LNCaP clone FGC (cell line): ENCODE data around the gene ZBTB20.

Experiments
- DNase-seq: peaks from one replicate; pipeline ENCODE4 v3.0.0-alpha.2; 2011; ENCODE audit warnings: low read depth
- H3K4me3 ChIP-seq: 2 replicates; pipeline ENCODE4 v1.5.1; 2011; ENCODE audit warnings: mild to moderate bottlenecking, low read depth, low read length, control low read depth
- TF ChIP-seq, protein P1 (sequence below): IDR thresholded peaks from 2 replicates; pipeline ENCODE4 v1.5.1; 2012; ENCODE audit warnings: mild to moderate bottlenecking; ENCODE audit not compliant: control insufficient read depth, insufficient read depth; ENCODE audit errors: extremely low read depth

ZBTB20 gene

DNA sequence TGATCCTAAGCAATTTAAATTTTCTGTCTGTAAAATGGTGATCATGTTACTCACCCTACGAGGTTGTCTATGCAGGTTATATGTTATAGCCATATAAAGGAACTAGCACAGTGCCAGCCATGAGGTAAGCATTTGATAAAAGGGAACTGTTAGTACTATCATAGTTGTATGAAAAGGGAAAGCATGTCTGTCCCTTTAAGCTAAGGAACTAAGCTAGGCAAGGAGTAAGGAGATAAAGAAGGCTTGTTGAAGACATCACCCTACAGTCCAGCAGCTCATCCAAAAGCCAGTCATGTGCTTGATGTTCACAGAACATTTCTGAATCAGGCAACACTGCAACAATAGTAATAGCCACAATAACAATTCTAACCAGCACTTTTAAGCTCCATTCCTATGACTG lies 243.9 kb downstream of the ZBTB20 start:
- TF ChIP-seq, protein P1, sequence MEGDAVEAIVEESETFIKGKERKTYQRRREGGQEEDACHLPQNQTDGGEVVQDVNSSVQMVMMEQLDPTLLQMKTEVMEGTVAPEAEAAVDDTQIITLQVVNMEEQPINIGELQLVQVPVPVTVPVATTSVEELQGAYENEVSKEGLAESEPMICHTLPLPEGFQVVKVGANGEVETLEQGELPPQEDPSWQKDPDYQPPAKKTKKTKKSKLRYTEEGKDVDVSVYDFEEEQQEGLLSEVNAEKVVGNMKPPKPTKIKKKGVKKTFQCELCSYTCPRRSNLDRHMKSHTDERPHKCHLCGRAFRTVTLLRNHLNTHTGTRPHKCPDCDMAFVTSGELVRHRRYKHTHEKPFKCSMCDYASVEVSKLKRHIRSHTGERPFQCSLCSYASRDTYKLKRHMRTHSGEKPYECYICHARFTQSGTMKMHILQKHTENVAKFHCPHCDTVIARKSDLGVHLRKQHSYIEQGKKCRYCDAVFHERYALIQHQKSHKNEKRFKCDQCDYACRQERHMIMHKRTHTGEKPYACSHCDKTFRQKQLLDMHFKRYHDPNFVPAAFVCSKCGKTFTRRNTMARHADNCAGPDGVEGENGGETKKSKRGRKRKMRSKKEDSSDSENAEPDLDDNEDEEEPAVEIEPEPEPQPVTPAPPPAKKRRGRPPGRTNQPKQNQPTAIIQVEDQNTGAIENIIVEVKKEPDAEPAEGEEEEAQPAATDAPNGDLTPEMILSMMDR: no peak
- no peak for DNase-seq
- no peak overlapping the region for H3K4me3 ChIP-seq

DNA sequence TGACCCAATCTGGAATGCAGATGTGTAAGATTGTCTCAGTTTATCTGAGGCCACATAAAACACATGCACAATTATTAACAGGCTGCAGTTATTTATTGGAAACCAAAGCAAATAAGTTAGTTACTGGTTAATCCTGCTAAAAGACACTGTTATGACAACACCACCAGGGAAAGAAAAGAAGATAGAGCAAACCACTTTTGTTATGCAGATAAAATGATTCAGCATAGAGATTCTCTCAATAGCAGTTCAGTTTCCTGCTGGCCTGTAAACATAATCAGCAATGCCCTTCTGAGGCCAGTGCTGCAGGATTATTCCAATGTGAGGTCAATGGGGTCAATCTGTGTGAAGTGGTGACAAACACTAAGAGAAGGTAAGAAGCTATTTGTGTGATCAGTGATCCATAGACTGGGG lies 244.4 kb downstream of the ZBTB20 start:
- H3K4me3 ChIP-seq: no peak overlapping the region
- no peak for DNase-seq

DNA sequence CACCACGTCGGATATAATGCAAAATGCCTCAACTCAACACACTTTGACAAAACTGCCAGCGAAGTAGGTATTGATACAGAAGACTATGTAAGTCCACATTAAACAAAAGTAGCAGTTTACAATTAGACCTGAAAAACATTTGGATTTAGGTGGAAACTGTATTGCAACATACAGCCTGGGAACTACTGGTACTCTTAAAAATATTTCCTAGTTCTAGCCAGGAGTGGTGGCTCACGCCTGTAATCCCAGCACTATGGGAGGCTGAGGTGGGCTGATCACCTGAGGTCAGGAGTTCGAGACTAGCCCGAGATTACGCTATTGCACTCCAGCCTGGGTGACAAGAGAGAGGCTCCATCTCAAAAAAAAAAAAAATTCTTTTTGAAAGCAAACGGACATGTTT lies 246.2 kb downstream of the ZBTB20 start:
- no peak for DNase-seq
- H3K4me3 ChIP-seq: no peak overlapping the region; the same call in 1 of the 2 replicates
- TF ChIP-seq, protein P1: no peak

More for the DNA sequence above, 244.4 kb downstream of the ZBTB20 start:
- TF ChIP-seq, protein P1: no peak

DNA sequence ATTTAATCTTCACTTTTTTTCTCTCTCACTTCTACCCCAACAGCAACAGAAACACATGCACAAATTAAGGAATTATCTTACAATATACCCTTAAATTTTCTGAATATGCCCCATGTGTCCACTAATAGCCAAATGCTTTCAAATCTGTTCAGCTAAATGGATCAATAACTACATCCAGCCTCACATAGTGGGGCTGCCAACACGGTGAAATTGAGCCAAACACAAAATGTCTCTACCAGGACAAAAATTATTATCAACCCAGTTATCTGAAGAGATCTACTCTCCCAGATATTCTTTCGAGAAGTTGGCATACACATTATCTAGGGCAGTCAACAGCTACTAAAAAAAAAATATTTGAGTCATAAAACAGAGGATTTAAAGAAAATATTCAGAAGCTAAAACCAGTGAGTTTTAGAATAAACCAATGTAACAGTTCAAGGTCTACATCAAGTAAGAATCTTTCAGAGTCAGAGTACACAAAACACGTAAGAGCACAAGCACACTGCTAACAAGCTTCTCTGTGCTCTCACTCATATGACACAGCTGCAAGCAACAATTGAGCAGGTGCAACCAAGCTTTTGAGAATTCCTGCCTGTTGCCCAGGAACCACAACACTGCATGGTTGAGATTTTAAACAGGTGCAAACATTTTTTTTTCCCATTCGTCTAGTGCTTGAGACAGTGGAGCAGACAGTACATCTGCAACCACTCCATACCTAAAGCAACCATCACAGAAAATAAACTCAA lies 247.7 kb downstream of the ZBTB20 start:
- TF ChIP-seq, protein P1: no peak
- no peak overlapping the region for H3K4me3 ChIP-seq
- no peak for DNase-seq

DNA sequence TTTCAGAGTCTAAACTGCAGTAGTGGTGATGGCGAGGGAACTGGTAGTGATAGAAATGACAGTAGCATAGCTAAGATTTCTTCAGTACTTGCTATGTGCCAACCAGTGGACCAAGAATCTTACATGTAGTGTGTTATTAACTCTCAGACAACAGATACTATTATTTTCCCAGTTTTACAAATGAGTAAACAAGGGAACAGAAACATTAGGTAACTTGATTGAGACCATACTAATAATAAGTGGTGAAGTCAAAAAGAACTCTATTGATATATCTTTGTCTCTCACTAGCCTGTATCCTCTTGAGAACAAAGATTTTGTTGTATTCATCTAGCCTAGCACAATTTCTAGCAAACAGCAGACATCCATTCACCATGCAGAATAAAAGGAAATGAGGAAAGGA lies 250.1 kb downstream of the ZBTB20 start:
- H3K4me3 ChIP-seq: no peak overlapping the region
- TF ChIP-seq, protein P1: no peak
- DNase-seq: no peak

DNA sequence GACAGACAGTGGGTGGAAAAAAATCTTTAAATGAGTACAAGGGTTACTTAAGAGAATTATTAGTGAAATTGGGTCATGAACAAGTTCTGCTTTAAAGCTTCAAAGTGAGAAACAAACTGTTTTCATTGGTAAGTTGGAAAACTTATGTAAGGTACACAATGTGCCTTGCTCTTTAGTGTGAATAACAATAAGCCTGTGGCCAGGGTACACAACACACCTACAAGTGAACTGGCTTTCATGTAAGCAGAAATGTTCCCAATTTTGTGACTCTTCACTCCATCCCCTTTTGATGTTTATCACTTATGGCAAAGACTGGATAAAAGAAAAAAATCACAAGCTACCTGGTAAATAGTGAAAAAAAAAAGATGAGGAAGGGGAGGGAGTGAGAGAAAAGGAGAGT lies 253.7 kb downstream of the ZBTB20 start:
- DNase-seq: no peak
- H3K4me3 ChIP-seq: no peak overlapping the region
- TF ChIP-seq, protein P1: no peak

DNA sequence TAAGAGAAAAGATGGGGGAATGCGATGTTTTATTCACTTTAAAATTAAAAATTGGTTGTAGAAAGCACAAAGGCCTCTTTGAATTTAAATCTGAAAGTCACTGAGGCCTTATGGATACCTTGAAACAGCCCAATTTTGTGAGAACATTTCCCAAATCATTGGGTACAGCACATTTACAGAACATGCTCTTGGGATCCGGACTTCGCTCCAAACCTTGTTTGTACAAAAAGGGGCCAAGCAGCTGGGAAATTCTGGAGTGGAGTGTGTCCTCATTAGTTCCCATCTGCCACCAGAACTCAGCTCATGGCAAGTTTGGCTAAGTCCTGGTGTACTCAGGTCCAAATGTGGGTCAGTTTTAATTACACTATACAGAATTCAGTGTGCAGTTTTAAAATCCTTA lies 254.2 kb downstream of the ZBTB20 start:
- TF ChIP-seq, protein P1: no peak
- H3K4me3 ChIP-seq: no peak overlapping the region
- DNase-seq: no peak
